Endothelial cell of umbilical vein (primary cell): ENCODE measurements around the gene CHMP5.

ENCODE experiments used
- EZH2 ChIP-seq: IDR thresholded peaks from 2 replicates; pipeline ENCODE4 v1.6.1; 2012; ENCODE audit warnings: borderline replicate concordance, low read depth, mild to moderate bottlenecking, moderate library complexity, low read length, inconsistent platforms; ENCODE audit not compliant: severe bottlenecking
- FOS ChIP-seq: IDR thresholded peaks from 2 replicates; pipeline ENCODE4 v1.6.1; 2011; ENCODE audit warnings: mild to moderate bottlenecking, low read length, moderate library complexity, borderline replicate concordance; ENCODE audit not compliant: insufficient read depth
- MYC ChIP-seq: IDR thresholded peaks from one replicate; pipeline ENCODE4 v1.6.1; 2011; ENCODE audit warnings: mild to moderate bottlenecking, low read depth, low read length
- POLR2A ChIP-seq: IDR thresholded peaks from 2 replicates; pipeline ENCODE4 v1.6.1; 2012; ENCODE audit warnings: low read depth, mild to moderate bottlenecking, control low read depth, low read length
- POLR2AphosphoS5 ChIP-seq: IDR thresholded peaks from 2 replicates; pipeline ENCODE4 v1.6.1; 2012; ENCODE audit warnings: low read depth, mild to moderate bottlenecking, control low read depth, low read length, moderate library complexity; ENCODE audit not compliant: insufficient read depth
- TF ChIP-seq, protein P1 (sequence below), 2 donors: IDR thresholded peaks; 1 replicate in 1 of 2; 2 replicates in 1 of 2; pipeline ENCODE4 v1.5.1; 2011; ENCODE audit warnings: low read length in 2 of 2, mild to moderate bottlenecking in 2 of 2, moderate library complexity in 2 of 2, control low read depth in 1 of 2, inconsistent platforms in 1 of 2, low read depth in 1 of 2; ENCODE audit not compliant: insufficient read depth in 1 of 2; ENCODE audit errors: extremely low read depth in 1 of 2
- TF ChIP-seq, protein P2 (sequence below): IDR thresholded peaks from 2 replicates; pipeline ENCODE4 v1.6.1; 2011; ENCODE audit not compliant: insufficient read depth, insufficient read length

- TF ChIP-seq POLR2A, result no peak
- TF ChIP-seq EZH2, result no peak
- TF ChIP-seq POLR2AphosphoS5, result no peak
- no peak for TF ChIP-seq FOS
- TF ChIP-seq, protein P1, sequence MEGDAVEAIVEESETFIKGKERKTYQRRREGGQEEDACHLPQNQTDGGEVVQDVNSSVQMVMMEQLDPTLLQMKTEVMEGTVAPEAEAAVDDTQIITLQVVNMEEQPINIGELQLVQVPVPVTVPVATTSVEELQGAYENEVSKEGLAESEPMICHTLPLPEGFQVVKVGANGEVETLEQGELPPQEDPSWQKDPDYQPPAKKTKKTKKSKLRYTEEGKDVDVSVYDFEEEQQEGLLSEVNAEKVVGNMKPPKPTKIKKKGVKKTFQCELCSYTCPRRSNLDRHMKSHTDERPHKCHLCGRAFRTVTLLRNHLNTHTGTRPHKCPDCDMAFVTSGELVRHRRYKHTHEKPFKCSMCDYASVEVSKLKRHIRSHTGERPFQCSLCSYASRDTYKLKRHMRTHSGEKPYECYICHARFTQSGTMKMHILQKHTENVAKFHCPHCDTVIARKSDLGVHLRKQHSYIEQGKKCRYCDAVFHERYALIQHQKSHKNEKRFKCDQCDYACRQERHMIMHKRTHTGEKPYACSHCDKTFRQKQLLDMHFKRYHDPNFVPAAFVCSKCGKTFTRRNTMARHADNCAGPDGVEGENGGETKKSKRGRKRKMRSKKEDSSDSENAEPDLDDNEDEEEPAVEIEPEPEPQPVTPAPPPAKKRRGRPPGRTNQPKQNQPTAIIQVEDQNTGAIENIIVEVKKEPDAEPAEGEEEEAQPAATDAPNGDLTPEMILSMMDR (IDR thresholded peaks at IDR 0.05; ENCODE audit: extremely low read depth in 1 of 2, insufficient read depth in 1 of 2, low read depth in 1 of 2, low read length in 2 of 2), result no peak
- TF ChIP-seq, protein P2, sequence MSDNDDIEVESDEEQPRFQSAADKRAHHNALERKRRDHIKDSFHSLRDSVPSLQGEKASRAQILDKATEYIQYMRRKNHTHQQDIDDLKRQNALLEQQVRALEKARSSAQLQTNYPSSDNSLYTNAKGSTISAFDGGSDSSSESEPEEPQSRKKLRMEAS, result no peak
- TF ChIP-seq MYC, result no peak
Measured at GRCh38 chr9:33285502-33285901, 20.7 kb downstream of the CHMP5 start.
